HG02885 (cell line): ENCODE measurements around the gene NCAPG.

ENCODE experiments used
- ATAC-seq: cut with Tn5 transposase; IDR thresholded peaks from one replicate; pipeline ENCODE4 v1.9.1; 2021; ENCODE audit warnings: mild to moderate bottlenecking; ENCODE audit not compliant: unreplicated experiment, poor library complexity

The NCAPG gene

GRCh38 chr4:17865866-17866363 is 55.1 kb downstream of the NCAPG start:
- no peak for ATAC-seq

GRCh38 chr4:17866810-17867209 is 56.0 kb downstream of the NCAPG start:
- ATAC-seq, result no peak

- no peak for ATAC-seq
These were observed 56.5 kb downstream of the NCAPG start for GRCh38 chr4:17867276-17867675.

GRCh38 chr4:17869327-17869726 is 58.5 kb downstream of the NCAPG start:
- no peak for ATAC-seq

GRCh38 chr4:17875402-17876070 is 64.8 kb downstream of the NCAPG start:
- peak; percentile 96 for ATAC-seq

- no peak for ATAC-seq
These were observed 66.2 kb downstream of the NCAPG start for GRCh38 chr4:17876943-17877342.

GRCh38 chr4:17877661-17878060 is 66.9 kb downstream of the NCAPG start:
- no peak for ATAC-seq

GRCh38 chr4:17884063-17884462 is 73.3 kb downstream of the NCAPG start:
- no peak for ATAC-seq

- ATAC-seq, result no peak
These were observed 73.7 kb downstream of the NCAPG start for GRCh38 chr4:17884511-17884910.

GRCh38 chr4:17889692-17890091 is 78.9 kb downstream of the NCAPG start:
- ATAC-seq, result no peak

GRCh38 chr4:17894421-17894820 is 83.6 kb downstream of the NCAPG start:
- ATAC-seq, result no peak
